NCI-H146 treated with DMSO at 0.1 percent for 48 hours (cell line): ENCODE results near the gene WDR86.

Experiments
- DNase-seq: peaks from one replicate; lab custom pipeline; 2025; ENCODE audit not compliant: unreplicated experiment; lab: John Stamatoyannopoulos, UW

The WDR86 gene

GRCh38 chr7:151381348-151382078 lies 28.3 kb downstream of the WDR86 start:
- no peak for DNase-seq

DNA sequence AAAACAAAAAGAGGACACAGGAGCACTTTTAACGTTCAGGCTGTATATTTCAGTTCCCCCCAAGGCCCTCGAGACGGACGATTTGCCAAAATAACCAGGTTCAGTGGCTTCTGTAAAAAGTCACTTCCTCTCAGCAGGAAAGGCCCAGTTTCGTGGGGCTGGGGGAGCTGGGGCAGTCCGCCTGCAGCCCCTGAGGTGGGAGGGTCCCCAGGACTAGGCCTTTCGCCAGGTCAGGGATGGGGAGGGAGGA lies 28.8 kb downstream of the WDR86 start:
- no peak for DNase-seq

DNA sequence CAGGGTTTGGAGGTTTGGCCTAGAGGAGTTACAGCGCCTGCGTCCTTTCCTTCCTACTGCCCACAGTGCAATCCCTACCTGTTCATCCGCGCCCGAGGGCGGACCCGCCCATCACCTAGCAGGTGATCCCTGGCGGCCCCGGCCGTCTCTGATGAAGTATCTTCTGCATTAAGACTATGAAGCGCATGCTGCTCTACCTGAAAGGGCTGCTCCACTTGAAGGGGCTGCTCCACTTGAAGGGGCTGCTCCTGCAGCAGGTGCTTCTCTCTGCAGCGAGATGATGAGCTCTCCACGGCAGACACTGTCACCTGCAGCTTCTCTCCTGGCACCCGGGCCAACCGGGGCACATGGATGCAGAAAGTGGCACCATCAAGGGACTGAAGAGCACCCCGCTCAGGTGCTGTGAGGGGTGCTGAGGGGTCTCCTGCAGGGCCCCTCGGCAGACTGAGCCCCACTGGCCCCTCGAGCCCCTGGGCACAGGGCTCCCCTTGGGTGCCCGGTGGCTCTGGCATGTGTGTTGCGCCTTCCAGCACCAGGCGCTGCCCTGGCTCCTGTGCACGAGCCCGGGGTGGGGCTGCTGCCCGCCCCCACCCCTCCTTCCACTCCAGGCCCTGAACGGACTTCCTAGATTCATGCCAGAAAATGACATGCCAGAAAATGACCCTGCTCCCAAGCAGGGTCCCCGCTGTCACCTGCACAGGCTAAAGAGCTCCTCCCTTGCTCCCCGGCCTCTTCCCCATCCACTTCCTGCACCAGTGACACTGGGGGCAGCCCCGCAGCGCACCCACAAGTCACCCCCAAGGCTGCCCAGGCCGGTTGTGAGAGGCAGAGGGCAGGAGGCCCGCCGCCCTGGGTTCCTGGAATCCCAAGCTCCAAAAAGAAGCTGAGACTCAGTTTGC lies 29.4 kb downstream of the WDR86 start:
- DNase-seq, result no peak

DNA sequence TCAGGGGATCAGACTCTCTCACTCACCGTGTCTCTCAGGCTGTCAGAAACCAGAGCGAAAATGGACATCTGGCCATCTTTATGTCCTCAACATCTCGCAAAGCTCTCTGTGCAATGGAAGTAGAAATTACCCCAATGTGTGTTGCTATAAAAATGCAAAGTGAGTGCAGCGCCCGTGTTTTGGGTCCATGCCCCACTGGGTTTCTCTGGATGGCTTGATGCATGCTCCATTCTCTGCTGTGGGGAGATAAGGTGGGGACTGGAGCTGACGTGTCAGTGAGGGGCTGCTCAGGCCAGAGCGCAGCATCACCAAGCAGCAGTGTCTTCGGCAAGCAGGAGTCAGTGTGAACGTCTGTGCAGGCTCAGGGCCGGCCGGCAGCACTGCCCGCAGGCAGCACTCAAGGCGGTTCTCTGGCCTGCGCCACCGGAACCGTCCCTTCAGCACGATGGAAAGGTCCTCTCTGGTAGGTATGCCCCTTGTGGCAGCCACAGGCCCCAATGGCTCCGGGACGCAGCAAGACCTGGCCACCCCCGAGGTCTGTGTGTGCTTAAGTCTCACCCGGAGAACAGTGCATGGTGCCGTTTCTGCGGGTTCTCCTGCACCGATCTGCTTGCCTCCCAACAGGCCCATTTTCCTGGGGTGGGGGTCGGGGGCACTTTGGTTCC lies 30.2 kb downstream of the WDR86 start:
- DNase-seq, result no peak

GRCh38 chr7:151379193-151379520 lies 30.7 kb downstream of the WDR86 start:
- no peak for DNase-seq

DNA sequence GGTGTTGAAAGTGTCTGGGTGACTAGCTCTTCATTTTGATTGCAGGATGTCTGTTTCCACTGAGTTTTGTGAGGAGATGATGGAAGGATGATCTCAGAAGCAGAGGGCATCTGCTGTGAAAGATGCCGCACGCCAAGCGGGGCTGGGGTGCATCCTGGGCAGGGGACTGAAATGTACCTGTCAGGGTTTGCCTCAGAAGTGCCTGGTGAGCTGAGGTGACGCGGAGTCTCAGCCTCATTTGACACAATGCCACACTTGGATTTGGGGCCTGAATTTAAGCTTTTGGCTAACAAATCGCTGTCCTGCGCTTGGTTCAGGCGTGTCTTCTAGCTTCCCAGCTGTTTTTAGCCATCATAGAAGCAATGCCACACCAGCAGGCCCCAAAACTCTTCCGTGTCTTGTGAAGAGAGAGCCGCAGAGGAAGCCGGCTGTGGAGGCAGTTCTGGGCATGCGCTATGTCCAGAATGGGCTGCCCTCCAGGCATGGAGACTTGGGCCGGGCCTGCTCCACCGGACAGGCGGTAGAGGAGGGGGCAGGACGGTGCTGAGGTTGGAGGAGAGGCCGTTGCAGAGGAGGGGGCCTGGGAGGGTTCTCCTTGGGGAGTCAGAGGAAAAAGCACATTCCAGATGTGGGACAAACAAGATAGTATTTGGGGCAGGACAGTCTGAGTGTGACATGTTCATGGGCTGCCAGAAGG lies 31.2 kb downstream of the WDR86 start:
- DNase-seq, result no peak

DNA sequence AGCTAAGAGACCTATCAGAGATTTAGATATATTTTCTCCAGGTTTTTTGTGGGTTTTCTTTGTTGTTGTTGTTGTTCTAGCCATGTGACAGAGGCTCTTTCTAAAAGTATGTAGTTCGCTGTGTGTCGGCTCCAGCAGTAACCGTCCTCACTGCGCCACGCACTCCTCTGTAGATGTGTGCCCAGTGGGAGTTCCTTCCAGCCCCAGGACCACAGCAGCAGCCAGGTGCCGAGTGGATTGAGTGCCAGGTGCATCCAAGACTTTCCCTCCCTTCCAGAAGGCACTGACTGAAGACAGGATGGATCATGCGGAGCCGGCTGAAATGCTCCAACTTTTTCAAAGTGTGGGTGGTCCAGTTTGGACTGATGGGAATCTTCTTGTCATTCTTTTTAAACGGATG lies 31.8 kb downstream of the WDR86 start:
- DNase-seq, result no peak

DNA sequence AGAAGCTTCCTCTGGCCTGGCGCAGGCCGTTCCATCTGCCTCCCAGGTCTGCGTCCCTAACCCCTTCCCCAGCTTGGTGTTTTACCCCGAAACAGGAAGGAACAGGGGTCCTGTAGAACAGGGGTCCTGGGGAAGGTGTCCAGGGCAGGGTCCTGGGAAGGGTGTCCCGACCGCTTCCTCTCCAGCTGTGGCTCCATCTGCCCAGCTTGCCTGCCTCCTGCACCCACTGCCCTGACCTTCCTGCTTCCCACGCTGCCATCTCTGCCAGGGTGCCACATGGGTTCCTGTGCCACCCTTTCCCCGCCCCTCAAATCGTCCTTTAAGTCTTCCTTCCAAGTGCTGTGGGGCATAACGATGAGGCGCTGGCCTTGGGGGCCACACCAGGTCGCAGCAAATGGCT lies 32.4 kb downstream of the WDR86 start:
- no peak for DNase-seq

DNA sequence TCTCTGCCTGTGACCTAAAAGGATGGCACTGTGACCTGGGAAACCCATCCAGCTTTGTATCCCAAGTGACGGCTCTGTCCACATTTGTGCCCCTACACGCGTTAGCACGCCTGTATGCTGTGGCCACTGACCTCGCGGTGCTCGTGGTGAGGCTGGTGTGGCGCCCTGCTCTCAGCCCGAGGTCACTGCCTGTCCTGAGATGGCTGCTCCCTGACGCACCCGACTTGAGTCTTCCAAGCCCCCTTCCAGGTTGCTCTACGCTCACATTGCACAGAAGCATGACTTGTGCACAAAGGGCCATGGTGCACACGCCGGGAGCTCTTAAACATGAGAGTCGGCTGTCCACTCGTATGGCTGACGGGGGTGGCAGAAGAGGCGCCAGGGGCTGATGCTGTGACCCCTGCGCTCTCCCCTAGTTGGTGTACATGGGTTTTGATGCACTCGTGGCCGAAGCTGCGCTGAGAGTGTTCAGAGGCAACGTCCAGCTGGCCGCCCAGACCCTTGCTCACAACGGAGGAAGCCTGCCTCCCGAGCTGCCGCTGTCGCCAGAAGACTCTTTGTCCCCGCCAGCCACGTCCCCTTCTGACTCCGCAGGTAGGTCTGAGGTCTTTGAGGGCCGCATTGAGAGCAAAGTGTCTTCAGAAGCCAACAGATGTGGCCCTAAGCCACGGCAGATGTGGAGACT lies 33.5 kb downstream of the WDR86 start:
- no peak for DNase-seq

DNA sequence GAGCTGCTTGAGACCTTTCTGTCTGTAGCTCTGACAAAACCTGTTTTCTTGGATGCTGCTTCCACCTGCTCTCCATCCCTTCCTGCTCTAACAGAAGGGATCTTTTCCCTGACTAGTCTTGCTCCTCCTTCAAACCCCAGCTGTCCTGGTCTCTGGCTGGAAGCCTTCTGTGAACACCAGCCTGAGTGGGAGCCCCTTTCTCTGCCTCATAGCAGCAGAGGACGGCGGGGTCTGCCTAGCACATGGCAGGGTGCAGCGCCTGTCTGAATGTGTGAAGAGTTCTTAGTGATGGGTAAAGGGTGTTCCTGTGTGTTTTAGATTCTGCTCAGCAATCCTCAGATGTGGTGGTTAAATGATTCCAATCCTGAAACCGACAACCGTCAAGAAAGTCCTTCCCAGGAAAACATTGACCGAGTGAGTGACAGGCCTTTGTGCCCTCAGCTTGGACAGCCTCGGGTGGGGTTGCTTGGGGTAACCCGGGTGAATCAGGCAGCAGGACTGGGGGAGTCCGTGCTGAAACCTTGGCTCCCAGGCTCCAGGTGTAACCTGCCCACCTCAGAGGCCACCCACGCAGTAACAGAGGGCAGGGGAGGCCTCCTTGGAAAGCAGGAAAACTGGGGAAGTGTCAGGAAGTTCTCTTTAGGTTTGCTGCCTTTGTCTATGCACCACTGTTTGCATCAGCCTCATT lies 34.2 kb downstream of the WDR86 start:
- no peak for DNase-seq

DNA sequence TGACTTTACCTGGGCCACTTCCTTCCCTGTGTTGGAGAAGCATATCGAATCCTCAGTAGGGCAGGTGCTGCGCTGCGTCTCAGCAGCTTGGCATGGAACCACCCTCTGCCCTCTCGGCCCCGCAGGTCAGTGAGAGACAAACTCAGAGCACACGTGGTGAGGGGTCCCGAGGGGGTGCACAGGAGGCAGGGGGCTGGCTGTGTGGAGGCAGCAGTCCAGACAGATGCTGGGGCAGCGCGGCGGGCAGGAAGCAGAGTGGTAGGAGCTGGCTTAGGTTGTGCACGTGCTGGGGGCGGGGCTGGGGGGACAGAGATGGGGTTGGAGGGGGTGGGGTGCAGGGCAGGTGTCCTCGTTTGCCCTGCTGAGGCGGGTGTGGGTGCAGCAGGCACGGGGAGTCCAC lies 35.1 kb downstream of the WDR86 start:
- no peak for DNase-seq

DNA sequence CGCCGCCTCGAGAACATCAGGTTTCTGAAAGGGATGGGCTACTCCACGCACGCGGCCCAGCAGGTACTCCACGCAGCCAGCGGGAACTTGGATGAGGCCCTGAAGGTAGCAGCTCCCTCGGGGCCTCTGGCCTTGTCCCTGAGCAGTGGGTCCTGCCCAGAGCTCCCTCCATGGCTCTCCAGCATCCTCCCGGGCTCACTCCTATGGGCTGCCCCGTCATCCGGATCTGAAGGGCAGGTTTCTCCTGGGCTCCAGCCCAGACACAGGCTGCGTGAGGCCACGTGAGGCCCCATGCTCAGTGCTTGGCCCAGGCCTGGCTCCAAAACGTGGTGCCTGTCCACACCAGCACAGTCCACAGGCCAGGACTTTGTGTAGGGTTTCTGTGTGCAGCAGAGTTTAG lies 35.7 kb downstream of the WDR86 start:
- no peak for DNase-seq

DNA sequence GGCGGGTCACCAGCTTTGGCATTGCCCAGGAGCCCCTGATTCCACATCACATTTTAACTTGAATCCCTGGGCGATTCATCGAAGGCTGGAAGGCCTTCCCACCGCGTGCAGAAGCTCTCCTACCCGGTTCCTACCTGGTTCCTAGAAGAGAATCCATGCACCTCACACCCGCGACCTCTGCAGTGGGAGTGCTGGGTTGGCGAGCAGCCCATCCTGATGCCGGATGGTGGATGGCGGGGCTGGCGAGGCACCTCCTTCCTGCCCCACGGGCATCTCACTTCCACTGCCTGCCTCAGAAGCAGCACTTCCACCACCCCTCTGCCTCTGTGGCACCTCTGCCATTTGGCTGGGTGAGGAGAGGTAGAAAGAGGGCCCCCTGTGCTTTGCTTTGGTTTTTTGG lies 36.2 kb downstream of the WDR86 start:
- DNase-seq, result no peak

DNA sequence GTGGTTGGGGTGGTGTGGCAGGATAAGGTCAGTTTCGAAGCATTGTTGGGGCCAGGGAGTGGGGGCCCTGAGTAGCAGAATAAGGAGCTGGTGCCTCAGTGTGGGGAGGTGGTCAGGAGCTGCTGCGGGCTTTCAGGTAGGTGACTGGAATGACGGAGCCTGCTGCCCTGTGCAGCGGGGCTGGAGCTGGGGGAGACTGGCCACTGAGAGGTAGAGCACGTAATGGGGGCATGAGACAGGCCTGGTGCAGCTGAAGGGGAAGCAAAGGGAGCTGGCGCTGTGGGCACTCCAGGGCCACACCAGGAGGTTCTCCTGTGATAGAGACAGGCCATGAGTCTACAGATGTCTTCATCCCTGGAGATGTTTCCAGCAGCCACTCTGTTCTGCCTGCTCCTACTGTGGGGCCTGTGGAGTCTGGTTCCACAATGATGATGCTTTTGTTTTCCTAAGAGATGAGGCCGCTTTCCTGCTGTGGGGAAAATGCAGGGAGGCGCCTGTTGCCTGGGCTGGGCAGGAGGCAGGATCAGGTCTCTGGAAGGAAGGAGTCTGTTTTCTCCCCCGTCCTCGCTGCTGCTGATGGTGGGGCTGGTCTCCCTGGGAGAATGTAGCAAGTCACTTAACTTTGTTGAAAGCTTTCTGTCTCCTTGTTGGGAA lies 37.1 kb downstream of the WDR86 start:
- no peak for DNase-seq

GRCh38 chr7:151371266-151371665 lies 38.6 kb downstream of the WDR86 start:
- no peak for DNase-seq

DNA sequence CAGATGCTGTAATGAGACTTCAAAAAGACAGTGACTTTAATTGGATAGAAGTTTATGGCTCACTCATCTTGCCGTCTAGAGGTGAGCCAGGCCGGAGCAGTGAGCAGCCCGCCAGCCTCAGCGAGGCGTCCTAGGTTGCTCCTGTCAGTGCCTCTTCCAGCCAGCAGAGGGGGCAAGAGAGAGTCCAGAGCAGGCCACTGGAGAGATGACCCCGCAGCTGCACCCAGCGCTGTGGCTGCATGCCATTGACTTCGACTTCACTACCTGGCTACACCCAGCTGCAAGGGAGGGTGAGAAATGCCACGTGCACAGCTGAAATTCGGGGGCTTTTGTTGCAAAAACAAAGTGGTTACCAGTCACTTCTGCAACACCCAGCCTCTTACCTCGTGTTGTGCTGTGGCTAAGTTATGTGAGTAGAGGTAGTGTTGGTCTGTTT lies 41.7 kb downstream of the WDR86 start:
- DNase-seq, result peak; percentile 24

GRCh38 chr7:151367284-151367683 lies 42.6 kb downstream of the WDR86 start:
- no peak for DNase-seq

DNA sequence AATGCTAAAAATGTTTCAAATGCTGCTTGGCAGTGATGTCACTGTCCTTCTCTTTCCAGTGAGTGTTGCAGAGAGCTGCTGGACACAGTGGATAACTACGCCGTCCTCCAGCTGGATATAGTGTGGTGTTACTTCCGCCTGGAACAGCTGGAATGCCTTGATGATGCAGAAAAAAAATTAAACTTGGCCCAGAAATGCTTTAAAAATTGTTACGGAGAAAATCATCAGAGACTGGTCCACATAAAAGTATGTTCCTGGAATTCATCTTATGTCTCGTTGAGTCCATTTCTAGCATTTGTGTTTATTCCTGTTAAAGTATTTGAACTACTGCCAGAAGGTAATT lies 43.0 kb downstream of the WDR86 start:
- no peak for DNase-seq

- no peak for DNase-seq
Observed at GRCh38 chr7:151366166-151366879, 43.5 kb downstream of the WDR86 start.
